22Rv1 (cell line): ENCODE results near the gene STAC2.

Experiments
- H3K27ac ChIP-seq: fragments of 450-650 bp; 2 replicates; pipeline ENCODE4 v1.5.1; 2017
- ZFX ChIP-seq: fragments of 450-650 bp; IDR thresholded peaks from 2 replicates; pipeline ENCODE4 v1.6.1; 2017; ENCODE audit warnings: antibody characterized with exemption, borderline replicate concordance
- TF ChIP-seq, protein P1 (sequence below): fragments of 450-650 bp; IDR thresholded peaks from 2 replicates; pipeline ENCODE4 v1.5.1; 2017; ENCODE audit warnings: mild to moderate bottlenecking

The STAC2 gene

DNA sequence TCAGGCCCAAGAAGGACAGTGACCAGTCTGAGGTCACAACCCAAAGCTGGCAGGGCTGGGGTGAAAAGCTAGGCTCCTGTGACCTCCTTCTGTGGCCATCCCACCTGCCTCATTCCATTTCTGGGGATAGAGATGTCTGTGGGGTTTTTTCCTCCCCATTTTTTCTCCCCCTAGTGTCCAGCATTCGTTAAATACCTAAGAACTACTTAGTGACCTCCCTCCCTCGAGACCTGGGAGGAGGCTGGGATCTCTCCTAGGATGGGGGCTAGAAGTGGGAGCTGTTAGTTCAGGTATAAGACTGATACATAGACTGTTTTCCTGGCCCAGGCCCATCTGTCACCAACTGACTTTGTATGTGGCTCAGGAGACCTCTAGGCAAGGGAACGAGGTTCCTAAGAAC is 20.5 kb upstream of the STAC2 start:
- no peak overlapping the region for H3K27ac ChIP-seq
- TF ChIP-seq, protein P1, sequence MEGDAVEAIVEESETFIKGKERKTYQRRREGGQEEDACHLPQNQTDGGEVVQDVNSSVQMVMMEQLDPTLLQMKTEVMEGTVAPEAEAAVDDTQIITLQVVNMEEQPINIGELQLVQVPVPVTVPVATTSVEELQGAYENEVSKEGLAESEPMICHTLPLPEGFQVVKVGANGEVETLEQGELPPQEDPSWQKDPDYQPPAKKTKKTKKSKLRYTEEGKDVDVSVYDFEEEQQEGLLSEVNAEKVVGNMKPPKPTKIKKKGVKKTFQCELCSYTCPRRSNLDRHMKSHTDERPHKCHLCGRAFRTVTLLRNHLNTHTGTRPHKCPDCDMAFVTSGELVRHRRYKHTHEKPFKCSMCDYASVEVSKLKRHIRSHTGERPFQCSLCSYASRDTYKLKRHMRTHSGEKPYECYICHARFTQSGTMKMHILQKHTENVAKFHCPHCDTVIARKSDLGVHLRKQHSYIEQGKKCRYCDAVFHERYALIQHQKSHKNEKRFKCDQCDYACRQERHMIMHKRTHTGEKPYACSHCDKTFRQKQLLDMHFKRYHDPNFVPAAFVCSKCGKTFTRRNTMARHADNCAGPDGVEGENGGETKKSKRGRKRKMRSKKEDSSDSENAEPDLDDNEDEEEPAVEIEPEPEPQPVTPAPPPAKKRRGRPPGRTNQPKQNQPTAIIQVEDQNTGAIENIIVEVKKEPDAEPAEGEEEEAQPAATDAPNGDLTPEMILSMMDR: no peak
- no peak for TF ChIP-seq ZFX

DNA sequence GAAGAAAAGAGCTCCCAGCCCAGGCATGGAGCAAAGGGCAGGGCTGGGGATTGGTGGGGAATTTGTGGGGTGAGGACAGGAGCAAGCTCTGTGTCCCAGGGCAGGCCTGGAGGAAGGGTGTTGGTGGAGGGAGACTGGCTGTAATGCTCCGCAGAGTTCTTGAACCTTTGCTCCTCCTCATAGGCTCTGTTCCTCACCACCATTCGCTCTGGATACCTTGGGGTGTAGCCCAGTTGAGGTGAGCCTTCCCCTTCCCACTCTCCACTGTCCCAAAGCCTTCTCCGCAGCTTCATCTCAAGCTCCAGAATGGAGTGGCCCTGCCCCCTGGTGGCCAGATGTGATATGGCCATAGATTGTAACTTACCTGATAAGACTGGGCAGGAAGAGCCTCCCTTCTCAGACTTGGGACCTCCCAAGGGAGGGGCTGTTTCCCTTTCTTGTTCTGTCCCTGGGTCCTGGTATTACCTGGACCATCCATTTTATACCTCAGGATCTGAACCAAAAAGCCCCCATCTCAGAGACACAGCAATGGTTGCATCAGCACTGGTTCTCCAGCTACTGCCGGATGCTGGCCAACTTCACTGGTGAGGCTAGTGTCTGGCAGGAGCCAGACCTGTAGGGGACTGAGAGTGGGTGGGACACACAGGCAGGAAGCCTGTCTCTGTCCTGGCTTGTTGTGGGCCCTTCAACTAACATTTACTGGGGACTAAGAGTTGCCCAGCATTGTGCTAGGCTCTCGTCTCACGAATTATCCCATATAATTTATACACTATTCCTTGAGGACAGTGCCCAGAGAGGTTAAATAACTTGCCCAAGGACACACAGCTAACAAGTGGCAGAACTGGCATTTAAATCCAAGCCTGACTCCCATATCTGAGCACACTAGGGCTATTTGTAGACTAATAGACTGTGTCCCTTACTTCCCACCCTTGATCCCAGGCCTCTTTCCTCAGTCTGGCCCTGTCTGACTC is 19.1 kb upstream of the STAC2 start:
- H3K27ac ChIP-seq: no peak overlapping the region
- TF ChIP-seq, protein P1: peak; percentile 95
- no peak for TF ChIP-seq ZFX

DNA sequence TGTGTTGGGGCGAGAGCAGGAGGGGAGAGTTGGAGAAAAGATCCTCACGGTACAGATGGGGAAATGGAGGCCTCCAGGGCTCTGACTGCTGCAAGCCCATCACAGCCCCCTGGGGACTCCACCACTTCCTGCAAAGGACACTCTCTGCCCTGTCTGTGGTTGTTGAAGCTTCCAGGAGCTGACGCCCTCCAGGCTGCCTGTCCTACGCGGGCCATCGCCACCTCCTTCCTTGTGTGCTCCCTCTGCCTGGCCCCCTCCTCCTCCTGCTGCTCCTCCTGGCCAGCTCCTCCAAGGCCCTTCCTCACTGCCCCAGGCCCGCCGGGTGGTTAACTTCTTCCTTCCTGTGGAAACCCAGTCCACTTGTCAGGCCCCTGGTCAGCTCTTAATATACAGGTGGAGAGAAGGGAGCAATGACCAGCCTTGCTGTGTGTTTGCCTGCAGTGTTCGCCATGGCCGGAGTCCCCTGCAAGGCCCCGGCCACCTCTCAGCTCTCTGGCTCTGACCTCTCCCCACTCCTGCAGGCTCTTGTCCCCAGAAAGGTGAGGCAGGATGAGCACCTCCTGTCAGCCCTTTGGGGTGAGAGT is 18.4 kb upstream of the STAC2 start:
- H3K27ac ChIP-seq: no peak overlapping the region
- no peak for TF ChIP-seq ZFX
- TF ChIP-seq, protein P1: no peak

DNA sequence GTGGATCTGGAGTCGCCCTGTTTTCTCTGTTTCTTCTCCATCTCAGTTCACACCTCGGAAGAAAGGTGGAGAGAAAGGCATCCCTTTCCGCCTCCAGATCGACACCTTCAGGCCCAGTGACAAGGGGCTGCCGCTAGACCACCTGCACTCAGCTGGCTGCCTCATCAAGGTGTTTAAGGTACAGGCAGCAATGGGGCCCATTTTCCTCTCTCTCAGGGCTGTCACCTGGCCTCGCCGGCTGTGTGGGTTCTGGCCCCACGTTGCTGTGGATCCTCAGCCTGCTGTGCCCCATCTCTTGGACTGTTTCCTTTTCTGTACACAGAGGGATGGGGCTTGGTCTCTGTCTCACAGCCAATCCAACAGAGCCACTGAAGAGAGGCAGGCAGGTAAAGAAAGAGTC is 17.4 kb upstream of the STAC2 start:
- H3K27ac ChIP-seq: no peak overlapping the region
- TF ChIP-seq ZFX: no peak
- TF ChIP-seq, protein P1: no peak

DNA sequence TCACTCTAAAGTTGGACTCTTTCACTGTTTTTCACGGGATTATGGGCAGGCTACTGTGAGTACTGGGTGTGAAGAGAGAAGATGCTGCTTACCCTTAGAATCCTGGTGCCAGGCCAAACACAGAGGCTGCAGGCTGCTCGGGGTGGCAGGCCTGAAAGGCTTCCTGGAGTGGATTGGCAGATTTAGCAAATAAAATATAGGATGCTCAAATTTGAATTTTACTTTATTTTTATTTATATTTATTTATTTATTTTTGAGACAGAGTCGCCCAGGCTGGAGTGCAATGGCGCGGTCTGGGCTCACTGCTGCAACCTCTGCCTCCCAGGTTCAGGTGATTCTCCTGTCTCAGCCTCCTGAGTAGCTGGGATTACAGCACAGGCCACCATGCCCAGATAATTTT is 14.9 kb upstream of the STAC2 start:
- TF ChIP-seq, protein P1: no peak
- TF ChIP-seq ZFX: no peak
- no peak overlapping the region for H3K27ac ChIP-seq

DNA sequence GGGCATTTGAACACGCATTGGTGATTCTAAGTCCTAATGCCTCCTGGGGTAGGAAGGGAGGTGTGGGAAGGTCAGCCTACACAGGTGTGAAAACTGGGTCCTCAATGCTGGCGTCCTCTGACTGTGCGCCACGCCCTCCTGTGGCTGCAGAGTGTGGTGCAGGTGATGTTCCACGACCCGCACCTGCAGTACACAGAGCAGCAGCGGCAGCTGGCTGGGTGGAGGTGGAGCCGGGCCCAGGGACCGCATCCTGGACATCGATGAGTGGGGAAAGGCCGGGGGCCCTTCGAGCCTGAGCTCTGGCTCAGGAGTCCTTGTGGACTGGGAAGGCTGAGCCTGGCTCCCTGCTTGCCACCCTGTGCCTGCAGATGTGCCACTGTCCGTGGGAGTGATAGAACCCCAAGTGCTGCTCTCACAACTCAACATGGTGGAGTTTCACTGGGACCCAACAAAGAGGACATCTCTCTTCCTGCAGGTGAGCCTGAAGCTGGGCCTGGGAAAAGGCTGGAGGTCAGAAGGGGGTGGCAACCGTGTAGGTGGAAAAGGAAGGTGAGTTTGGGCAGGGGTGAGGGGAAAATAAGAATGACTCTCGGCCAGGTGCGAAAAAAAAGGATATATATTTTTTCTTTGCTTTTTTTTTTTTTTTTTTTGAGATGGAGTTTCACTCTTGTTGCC is 14.0 kb upstream of the STAC2 start:
- no peak overlapping the region for H3K27ac ChIP-seq
- TF ChIP-seq ZFX: no peak
- TF ChIP-seq, protein P1: peak; percentile 93
